ENCODE results near the gene ALAS1. TPM values are rescaled to one million over a fixed set of nuclear protein-coding genes. Genes with fewer than 3 reads are reported as not detected.

Gene ALAS1
- total and polyA plus RNA-seq, 2 of the 13 experiments (the other 11 are each of a cell fraction or from before 2014, with no cell fraction given), result 36.0 to 43.2 TPM

DNA sequence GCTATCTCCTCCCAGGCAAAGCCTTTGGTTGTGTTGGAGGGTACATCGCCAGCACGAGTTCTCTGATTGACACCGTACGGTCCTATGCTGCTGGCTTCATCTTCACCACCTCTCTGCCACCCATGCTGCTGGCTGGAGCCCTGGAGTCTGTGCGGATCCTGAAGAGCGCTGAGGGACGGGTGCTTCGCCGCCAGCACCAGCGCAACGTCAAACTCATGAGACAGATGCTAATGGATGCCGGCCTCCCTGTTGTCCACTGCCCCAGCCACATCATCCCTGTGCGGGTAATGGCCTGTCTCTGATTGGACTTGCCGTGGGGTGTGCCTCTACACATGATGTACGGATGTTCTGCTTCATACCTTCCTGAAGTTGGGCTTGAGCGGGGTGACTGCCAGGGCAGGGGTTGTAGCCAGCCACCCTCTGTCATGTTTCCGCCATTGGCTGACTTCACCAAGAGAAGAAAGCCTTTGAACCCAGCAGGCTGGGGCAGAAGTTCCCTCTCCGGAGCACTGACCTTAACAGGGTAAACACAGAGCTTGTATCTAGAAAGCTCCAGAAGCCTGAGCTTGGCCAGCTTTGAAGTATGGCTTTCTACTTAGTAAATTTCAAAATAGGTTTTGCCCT, 13.4 kb downstream of the ALAS1 start (continued):
- TF ChIP-seq, protein P1, sequence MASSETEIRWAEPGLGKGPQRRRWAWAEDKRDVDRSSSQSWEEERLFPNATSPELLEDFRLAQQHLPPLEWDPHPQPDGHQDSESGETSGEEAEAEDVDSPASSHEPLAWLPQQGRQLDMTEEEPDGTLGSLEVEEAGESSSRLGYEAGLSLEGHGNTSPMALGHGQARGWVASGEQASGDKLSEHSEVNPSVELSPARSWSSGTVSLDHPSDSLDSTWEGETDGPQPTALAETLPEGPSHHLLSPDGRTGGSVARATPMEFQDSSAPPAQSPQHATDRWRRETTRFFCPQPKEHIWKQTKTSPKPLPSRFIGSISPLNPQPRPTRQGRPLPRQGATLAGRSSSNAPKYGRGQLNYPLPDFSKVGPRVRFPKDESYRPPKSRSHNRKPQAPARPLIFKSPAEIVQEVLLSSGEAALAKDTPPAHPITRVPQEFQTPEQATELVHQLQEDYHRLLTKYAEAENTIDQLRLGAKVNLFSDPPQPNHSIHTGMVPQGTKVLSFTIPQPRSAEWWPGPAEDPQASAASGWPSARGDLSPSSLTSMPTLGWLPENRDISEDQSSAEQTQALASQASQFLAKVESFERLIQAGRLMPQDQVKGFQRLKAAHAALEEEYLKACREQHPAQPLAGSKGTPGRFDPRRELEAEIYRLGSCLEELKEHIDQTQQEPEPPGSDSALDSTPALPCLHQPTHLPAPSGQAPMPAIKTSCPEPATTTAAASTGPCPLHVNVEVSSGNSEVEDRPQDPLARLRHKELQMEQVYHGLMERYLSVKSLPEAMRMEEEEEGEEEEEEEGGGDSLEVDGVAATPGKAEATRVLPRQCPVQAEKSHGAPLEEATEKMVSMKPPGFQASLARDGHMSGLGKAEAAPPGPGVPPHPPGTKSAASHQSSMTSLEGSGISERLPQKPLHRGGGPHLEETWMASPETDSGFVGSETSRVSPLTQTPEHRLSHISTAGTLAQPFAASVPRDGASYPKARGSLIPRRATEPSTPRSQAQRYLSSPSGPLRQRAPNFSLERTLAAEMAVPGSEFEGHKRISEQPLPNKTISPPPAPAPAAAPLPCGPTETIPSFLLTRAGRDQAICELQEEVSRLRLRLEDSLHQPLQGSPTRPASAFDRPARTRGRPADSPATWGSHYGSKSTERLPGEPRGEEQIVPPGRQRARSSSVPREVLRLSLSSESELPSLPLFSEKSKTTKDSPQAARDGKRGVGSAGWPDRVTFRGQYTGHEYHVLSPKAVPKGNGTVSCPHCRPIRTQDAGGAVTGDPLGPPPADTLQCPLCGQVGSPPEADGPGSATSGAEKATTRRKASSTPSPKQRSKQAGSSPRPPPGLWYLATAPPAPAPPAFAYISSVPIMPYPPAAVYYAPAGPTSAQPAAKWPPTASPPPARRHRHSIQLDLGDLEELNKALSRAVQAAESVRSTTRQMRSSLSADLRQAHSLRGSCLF (CRISPR knock-in tag; IDR thresholded peaks at IDR 0.05; ENCODE audit: borderline replicate concordance), result no peak
- no peak for TF ChIP-seq ZNF331 (CRISPR knock-in tag; IDR thresholded peaks at IDR 0.05)
- TF ChIP-seq ZBTB7A (CRISPR knock-in tag; IDR thresholded peaks at IDR 0.05), result 0 out of 2 replicates have a peak, but pooled peaks have one; percentile 15
- TF ChIP-seq SRSF9 (IDR thresholded peaks at IDR 0.05; ENCODE audit: borderline replicate concordance, insufficient read depth, low read depth, low read length, poor library complexity, severe bottlenecking), result no peak
- no peak for TF ChIP-seq ONECUT2 (CRISPR knock-in tag; IDR thresholded peaks at IDR 0.05)
- TF ChIP-seq HNF4A (CRISPR knock-in tag; IDR thresholded peaks at IDR 0.05), result 0 out of 2 replicates have a peak, but pooled peaks have one; percentile 11
- TF ChIP-seq HCFC1 (IDR thresholded peaks at IDR 0.05; ENCODE audit: low read depth, low read length), result no peak
- TF ChIP-seq MYNN (CRISPR knock-in tag; IDR thresholded peaks at IDR 0.05; ENCODE audit: low read depth), result no peak
- TF ChIP-seq IRX3 (CRISPR knock-in tag; IDR thresholded peaks at IDR 0.05; ENCODE audit: borderline replicate concordance, low read depth), result no peak
- peak; percentile 43 for TF ChIP-seq SAP130 (CRISPR knock-in tag; IDR thresholded peaks at IDR 0.05; ENCODE audit: low read depth)
- TF ChIP-seq RFXANK (CRISPR knock-in tag; IDR thresholded peaks at IDR 0.05), result no peak
- TF ChIP-seq, protein P2, sequence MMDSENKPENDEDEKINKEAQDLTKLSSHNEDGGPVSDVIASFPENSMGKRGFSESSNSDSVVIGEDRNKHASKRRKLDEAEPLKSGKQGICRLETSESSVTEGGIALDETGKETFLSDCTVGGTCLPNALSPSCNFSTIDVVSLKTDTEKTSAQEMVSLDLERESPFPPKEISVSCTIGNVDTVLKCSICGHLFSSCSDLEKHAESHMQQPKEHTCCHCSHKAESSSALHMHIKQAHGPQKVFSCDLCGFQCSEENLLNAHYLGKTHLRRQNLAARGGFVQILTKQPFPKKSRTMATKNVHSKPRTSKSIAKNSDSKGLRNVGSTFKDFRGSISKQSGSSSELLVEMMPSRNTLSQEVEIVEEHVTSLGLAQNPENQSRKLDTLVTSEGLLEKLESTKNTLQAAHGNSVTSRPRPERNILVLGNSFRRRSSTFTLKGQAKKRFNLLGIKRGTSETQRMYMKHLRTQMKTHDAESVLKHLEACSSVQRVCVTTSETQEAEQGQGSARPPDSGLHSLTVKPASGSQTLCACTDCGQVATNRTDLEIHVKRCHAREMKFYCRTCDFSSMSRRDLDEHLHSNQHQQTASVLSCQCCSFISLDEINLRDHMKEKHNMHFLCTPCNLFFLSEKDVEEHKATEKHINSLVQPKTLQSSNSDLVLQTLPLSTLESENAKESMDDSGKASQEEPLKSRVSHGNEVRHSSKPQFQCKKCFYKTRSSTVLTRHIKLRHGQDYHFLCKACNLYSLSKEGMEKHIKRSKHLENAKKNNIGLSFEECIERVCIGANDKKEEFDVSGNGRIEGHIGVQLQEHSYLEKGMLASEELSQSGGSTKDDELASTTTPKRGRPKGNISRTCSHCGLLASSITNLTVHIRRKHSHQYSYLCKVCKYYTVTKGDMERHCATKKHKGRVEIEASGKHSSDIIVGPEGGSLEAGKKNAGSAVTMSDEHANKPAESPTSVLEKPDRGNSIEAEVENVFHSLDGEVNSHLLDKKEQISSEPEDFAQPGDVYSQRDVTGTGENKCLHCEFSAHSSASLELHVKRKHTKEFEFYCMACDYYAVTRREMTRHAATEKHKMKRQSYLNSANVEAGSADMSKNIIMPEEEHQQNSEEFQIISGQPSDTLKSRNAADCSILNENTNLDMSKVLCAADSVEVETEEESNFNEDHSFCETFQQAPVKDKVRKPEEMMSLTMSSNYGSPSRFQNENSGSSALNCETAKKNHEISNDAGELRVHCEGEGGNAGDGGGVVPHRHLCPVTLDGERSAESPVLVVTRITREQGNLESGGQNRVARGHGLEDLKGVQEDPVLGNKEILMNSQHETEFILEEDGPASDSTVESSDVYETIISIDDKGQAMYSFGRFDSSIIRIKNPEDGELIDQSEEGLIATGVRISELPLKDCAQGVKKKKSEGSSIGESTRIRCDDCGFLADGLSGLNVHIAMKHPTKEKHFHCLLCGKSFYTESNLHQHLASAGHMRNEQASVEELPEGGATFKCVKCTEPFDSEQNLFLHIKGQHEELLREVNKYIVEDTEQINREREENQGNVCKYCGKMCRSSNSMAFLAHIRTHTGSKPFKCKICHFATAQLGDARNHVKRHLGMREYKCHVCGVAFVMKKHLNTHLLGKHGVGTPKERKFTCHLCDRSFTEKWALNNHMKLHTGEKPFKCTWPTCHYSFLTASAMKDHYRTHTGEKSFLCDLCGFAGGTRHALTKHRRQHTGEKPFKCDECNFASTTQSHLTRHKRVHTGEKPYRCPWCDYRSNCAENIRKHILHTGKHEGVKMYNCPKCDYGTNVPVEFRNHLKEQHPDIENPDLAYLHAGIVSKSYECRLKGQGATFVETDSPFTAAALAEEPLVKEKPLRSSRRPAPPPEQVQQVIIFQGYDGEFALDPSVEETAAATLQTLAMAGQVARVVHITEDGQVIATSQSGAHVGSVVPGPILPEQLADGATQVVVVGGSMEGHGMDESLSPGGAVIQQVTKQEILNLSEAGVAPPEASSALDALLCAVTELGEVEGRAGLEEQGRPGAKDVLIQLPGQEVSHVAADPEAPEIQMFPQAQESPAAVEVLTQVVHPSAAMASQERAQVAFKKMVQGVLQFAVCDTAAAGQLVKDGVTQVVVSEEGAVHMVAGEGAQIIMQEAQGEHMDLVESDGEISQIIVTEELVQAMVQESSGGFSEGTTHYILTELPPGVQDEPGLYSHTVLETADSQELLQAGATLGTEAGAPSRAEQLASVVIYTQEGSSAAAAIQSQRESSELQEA (CRISPR knock-in tag; IDR thresholded peaks at IDR 0.05; ENCODE audit: not compliant biosample characterization), result no peak
- 0 out of 2 replicates have a peak, but pooled peaks have one; percentile 11 for TF ChIP-seq MEF2D (CRISPR knock-in tag; IDR thresholded peaks at IDR 0.05)
- no peak for TF ChIP-seq AKAP8 (CRISPR knock-in tag; IDR thresholded peaks at IDR 0.05)
- no peak for TF ChIP-seq ZNF256 (CRISPR knock-in tag; conservative IDR thresholded peaks at IDR 0.05)
- no peak for TF ChIP-seq NR2F6 (IDR thresholded peaks at IDR 0.05)
- peak; percentile 29; the same call in 1 of the 2 replicates for TF ChIP-seq NR2F6 (CRISPR knock-in tag; IDR thresholded peaks at IDR 0.05)
- TF ChIP-seq ZNF567 (CRISPR knock-in tag; IDR thresholded peaks at IDR 0.05; ENCODE audit: borderline replicate concordance), result no peak
- TF ChIP-seq ZBTB38 (CRISPR knock-in tag; IDR thresholded peaks at IDR 0.05), result peak; percentile 90

All from HepG2 (cell line).